ENCODE results near the gene MRPL17.

GRCh38 chr11:6656936-6657335 is 26.2 kb downstream of the MRPL17 start:
- no peak for TF ChIP-seq CTCF (IDR thresholded peaks at IDR 0.05; ENCODE audit: low read length)
- TF ChIP-seq EZH2 (IDR thresholded peaks at IDR 0.05; ENCODE audit: borderline replicate concordance, low read length): no peak
